ENCODE data around the gene RAPGEF2. TPM values are rescaled to one million over a fixed set of nuclear protein-coding genes. Genes with fewer than 3 reads are reported as not detected.
"Not testable (repeated sequence)": the region's sequence is repeated elsewhere in the genome, so short reads cannot be mapped to it uniquely, and the experiment has no call there.

The RAPGEF2 gene
- total RNA-seq, 1 experiment from 2014 or later, result 23.8 TPM

GRCh38 chr4:159107203-159107925 is 4.5 kb downstream of the RAPGEF2 start:
- BruUV-seq (replicated peaks), result no TSS peak
- intact Hi-C loops (cut with micrococcal nuclease; ENCODE audit: unreplicated experiment), result loop anchor here (5.0 kb wide), 1 partner anchor 60 kb away; no protein-coding TSS in a partner anchor
- no peak overlapping the region for H3K27ac Mint-ChIP-seq (ENCODE audit: unreplicated experiment)
- CTCF ChIA-PET, result interaction anchor here (0.6 to 0.7 kb wide), 2 partner anchors 10 to 54 kb away, joined by 3 read pairs; no protein-coding TSS in a partner anchor
- H3K36me3 Mint-ChIP-seq (ENCODE audit: insufficient read depth, unreplicated experiment), result peaks cover 30% of the 10 kb centered on the region
- H3K9me3 Mint-ChIP-seq (ENCODE audit: low read depth, unreplicated experiment), result no peaks in the 10 kb centered on the region
- no peak overlapping the region for H3K4me3 Mint-ChIP-seq (ENCODE audit: low read depth, unreplicated experiment)
- no peak for DNase-seq
- peaks cover 21% of the 10 kb centered on the region for H3K4me1 Mint-ChIP-seq (ENCODE audit: low read depth, unreplicated experiment)
- no peak for TF ChIP-seq CTCF (IDR thresholded peaks at IDR 0.05; ENCODE audit: unreplicated experiment)
- no peaks in the 10 kb centered on the region for H3K27me3 Mint-ChIP-seq (ENCODE audit: unreplicated experiment)

- intact Hi-C loops (cut with micrococcal nuclease; ENCODE audit: unreplicated experiment), result loop anchor here (5.0 kb wide), 1 partner anchor 61 kb away; no protein-coding TSS in a partner anchor
- H3K36me3 Mint-ChIP-seq (ENCODE audit: insufficient read depth, unreplicated experiment), result peaks cover 24% of the 10 kb centered on the region
- no TSS peak for BruUV-seq (replicated peaks)
- H3K4me3 Mint-ChIP-seq (ENCODE audit: low read depth, unreplicated experiment), result no peak overlapping the region
- no peaks in the 10 kb centered on the region for H3K27me3 Mint-ChIP-seq (ENCODE audit: unreplicated experiment)
- no peak overlapping the region for H3K27ac Mint-ChIP-seq (ENCODE audit: unreplicated experiment)
- CTCF ChIA-PET, result interaction anchor here (0.7 kb wide), 2 partner anchors 9 to 167 kb away, joined by 3 read pairs; no protein-coding TSS in a partner anchor
- no peaks in the 10 kb centered on the region for H3K9me3 Mint-ChIP-seq (ENCODE audit: low read depth, unreplicated experiment)
- H3K4me1 Mint-ChIP-seq (ENCODE audit: low read depth, unreplicated experiment), result peaks cover 21% of the 10 kb centered on the region
- TF ChIP-seq CTCF (IDR thresholded peaks at IDR 0.05; ENCODE audit: unreplicated experiment), result no peak
- no peak for DNase-seq
These were observed 5.2 kb downstream of the RAPGEF2 start for GRCh38 chr4:159108124-159108523.

- H3K9me3 Mint-ChIP-seq (ENCODE audit: low read depth, unreplicated experiment), result no peaks in the 10 kb centered on the region
- CTCF ChIA-PET, result interaction anchor here (0.6 kb wide), 1 partner anchor 236 kb away, joined by 5 read pairs; no protein-coding TSS in a partner anchor
- H3K27me3 Mint-ChIP-seq (ENCODE audit: unreplicated experiment), result no peaks in the 10 kb centered on the region
- DNase-seq, result no peak
- no peak for TF ChIP-seq CTCF (IDR thresholded peaks at IDR 0.05; ENCODE audit: unreplicated experiment)
- H3K36me3 Mint-ChIP-seq (ENCODE audit: insufficient read depth, unreplicated experiment), result peaks cover 1% of the 10 kb centered on the region
- no peak overlapping the region for H3K4me3 Mint-ChIP-seq (ENCODE audit: low read depth, unreplicated experiment)
- intact Hi-C loops (cut with micrococcal nuclease; ENCODE audit: unreplicated experiment), result no loop called here
- peaks cover 9% of the 10 kb centered on the region for H3K4me1 Mint-ChIP-seq (ENCODE audit: low read depth, unreplicated experiment)
- H3K27ac Mint-ChIP-seq (ENCODE audit: unreplicated experiment), result no peak overlapping the region
- BruUV-seq (replicated peaks), result no TSS peak
These were observed 8.1 kb downstream of the RAPGEF2 start for GRCh38 chr4:159110961-159111360.

- no peak overlapping the region for H3K27ac Mint-ChIP-seq (ENCODE audit: unreplicated experiment)
- DNase-seq, result no peak
- CTCF ChIA-PET, result interaction anchor here (0.6 kb wide), 1 partner anchor 237 kb away, joined by 5 read pairs; no protein-coding TSS in a partner anchor
- no peaks in the 10 kb centered on the region for H3K36me3 Mint-ChIP-seq (ENCODE audit: insufficient read depth, unreplicated experiment)
- BruUV-seq (replicated peaks), result no TSS peak
- no peaks in the 10 kb centered on the region for H3K9me3 Mint-ChIP-seq (ENCODE audit: low read depth, unreplicated experiment)
- no peaks in the 10 kb centered on the region for H3K27me3 Mint-ChIP-seq (ENCODE audit: unreplicated experiment)
- peaks cover 9% of the 10 kb centered on the region for H3K4me1 Mint-ChIP-seq (ENCODE audit: low read depth, unreplicated experiment)
- H3K4me3 Mint-ChIP-seq (ENCODE audit: low read depth, unreplicated experiment), result no peak overlapping the region
- intact Hi-C loops (cut with micrococcal nuclease; ENCODE audit: unreplicated experiment), result no loop called here
- no peak for TF ChIP-seq CTCF (IDR thresholded peaks at IDR 0.05; ENCODE audit: unreplicated experiment)
These were observed 8.5 kb downstream of the RAPGEF2 start for GRCh38 chr4:159111416-159111815.

- H3K27ac Mint-ChIP-seq (ENCODE audit: unreplicated experiment); intact Hi-C loops (cut with micrococcal nuclease; ENCODE audit: unreplicated experiment); CTCF ChIA-PET; H3K27me3 Mint-ChIP-seq (ENCODE audit: unreplicated experiment); H3K4me1 Mint-ChIP-seq (ENCODE audit: low read depth, unreplicated experiment); H3K4me3 Mint-ChIP-seq (ENCODE audit: low read depth, unreplicated experiment); DNase-seq; BruUV-seq (replicated peaks); H3K36me3 Mint-ChIP-seq (ENCODE audit: insufficient read depth, unreplicated experiment); H3K9me3 Mint-ChIP-seq (ENCODE audit: low read depth, unreplicated experiment): not testable (repeated sequence)
These were observed 10.5 kb downstream of the RAPGEF2 start for GRCh38 chr4:159113366-159113765.

GRCh38 chr4:159116098-159116497 is 13.2 kb downstream of the RAPGEF2 start:
- BruUV-seq (replicated peaks); H3K4me1 Mint-ChIP-seq (ENCODE audit: low read depth, unreplicated experiment); H3K27ac Mint-ChIP-seq (ENCODE audit: unreplicated experiment); H3K4me3 Mint-ChIP-seq (ENCODE audit: low read depth, unreplicated experiment); DNase-seq; H3K9me3 Mint-ChIP-seq (ENCODE audit: low read depth, unreplicated experiment); intact Hi-C loops (cut with micrococcal nuclease; ENCODE audit: unreplicated experiment); CTCF ChIA-PET; H3K27me3 Mint-ChIP-seq (ENCODE audit: unreplicated experiment); H3K36me3 Mint-ChIP-seq (ENCODE audit: insufficient read depth, unreplicated experiment): not testable (repeated sequence)

GRCh38 chr4:159116693-159117092 is 13.8 kb downstream of the RAPGEF2 start:
- H3K9me3 Mint-ChIP-seq (ENCODE audit: low read depth, unreplicated experiment); intact Hi-C loops (cut with micrococcal nuclease; ENCODE audit: unreplicated experiment); H3K4me3 Mint-ChIP-seq (ENCODE audit: low read depth, unreplicated experiment): not testable (repeated sequence)

More at GRCh38 chr4:159116693-159117092, 13.8 kb downstream of the RAPGEF2 start:
- H3K27me3 Mint-ChIP-seq (ENCODE audit: unreplicated experiment); CTCF ChIA-PET; H3K4me1 Mint-ChIP-seq (ENCODE audit: low read depth, unreplicated experiment); H3K27ac Mint-ChIP-seq (ENCODE audit: unreplicated experiment); DNase-seq; H3K36me3 Mint-ChIP-seq (ENCODE audit: insufficient read depth, unreplicated experiment); BruUV-seq (replicated peaks): not testable (repeated sequence)
